Measurements from ENCODE around the gene EZH1. TPM values are rescaled to one million over a fixed set of nuclear protein-coding genes. Genes with fewer than 3 reads are reported as not detected.

The EZH1 gene
- total RNA-seq, 2 experiments from 2014 or later: 23.1 to 25.5 TPM

DNA sequence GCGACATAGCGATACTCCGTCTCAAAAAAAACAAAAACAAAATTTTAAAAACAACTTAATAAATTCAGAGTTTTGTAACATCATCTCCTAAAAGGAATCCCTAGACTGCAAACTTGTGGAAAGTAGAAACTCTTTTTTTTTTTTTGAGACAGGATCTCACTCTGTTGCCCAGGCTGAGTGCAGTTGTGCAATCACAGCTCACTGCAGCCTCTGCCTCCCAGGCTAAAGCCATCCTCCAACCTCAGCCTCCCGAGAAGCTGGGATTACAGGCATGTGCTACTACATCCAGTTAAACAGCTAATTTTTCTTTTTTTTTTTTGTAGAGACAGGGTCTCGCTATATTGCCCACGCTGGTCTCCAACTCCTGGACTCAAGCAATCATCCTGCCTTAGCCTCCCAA lies 19.7 kb downstream of the EZH1 start:
- Mint-ChIP-seq H3K4me1 (ENCODE audit: low read depth) (no peaks in the 10 kb centered on the region), H3K27ac (no peak overlapping the region), H3K4me3 (no peak overlapping the region), H3K27me3 (no peaks in the 10 kb centered on the region), H3K36me3 (ENCODE audit: low read depth) (peaks cover 25% of the 10 kb centered on the region), H3K9me3 (no peaks in the 10 kb centered on the region)
- intact Hi-C loops (cut with micrococcal nuclease): loop anchor here (10.0 kb wide), 1 partner anchor 210 kb away; no protein-coding TSS in a partner anchor
- CTCF ChIA-PET: interaction anchor here (1.1 to 1.3 kb wide), 3 partner anchors 13 to 146 kb away, joined by 4 read pairs; no protein-coding TSS in a partner anchor
- TF ChIP-seq, protein P1, sequence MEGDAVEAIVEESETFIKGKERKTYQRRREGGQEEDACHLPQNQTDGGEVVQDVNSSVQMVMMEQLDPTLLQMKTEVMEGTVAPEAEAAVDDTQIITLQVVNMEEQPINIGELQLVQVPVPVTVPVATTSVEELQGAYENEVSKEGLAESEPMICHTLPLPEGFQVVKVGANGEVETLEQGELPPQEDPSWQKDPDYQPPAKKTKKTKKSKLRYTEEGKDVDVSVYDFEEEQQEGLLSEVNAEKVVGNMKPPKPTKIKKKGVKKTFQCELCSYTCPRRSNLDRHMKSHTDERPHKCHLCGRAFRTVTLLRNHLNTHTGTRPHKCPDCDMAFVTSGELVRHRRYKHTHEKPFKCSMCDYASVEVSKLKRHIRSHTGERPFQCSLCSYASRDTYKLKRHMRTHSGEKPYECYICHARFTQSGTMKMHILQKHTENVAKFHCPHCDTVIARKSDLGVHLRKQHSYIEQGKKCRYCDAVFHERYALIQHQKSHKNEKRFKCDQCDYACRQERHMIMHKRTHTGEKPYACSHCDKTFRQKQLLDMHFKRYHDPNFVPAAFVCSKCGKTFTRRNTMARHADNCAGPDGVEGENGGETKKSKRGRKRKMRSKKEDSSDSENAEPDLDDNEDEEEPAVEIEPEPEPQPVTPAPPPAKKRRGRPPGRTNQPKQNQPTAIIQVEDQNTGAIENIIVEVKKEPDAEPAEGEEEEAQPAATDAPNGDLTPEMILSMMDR (IDR thresholded peaks at IDR 0.05): no peak
- POLR2A ChIA-PET: interaction anchor here (0.6 kb wide), 1 partner anchor 14 kb away, joined by 4 read pairs; no protein-coding TSS in a partner anchor
- ATAC-seq (no peak), DNase-seq (no peak)

DNA sequence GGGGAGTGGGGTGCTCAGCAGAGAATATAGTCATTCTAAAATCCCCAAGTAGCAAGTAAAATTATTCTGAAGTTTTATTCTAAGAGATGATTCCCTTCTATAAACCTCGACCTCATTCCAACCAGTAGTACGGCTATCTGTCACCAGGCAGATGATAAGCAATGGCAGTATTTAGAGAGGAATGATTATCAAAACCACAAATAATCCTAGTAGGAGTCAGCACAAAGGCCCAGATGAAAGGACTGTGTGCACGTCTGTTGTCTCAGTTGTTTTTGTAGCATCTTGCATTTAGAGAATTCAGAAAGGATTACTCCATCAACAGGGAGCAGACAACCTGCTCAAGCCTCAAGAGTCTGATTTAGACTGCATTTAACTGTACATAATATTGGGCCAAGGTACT lies 21.2 kb downstream of the EZH1 start:
- no peak overlapping the region for H3K4me3 Mint-ChIP-seq
- ATAC-seq (no peak), DNase-seq (no peak)
- H3K9me3 Mint-ChIP-seq: no peaks in the 10 kb centered on the region
- no peak overlapping the region for H3K27ac Mint-ChIP-seq
- ChIA-PET CTCF (interaction anchor here (1.2 kb wide), 1 partner anchor 40 kb away, joined by 5 read pairs; no protein-coding TSS in a partner anchor), POLR2A (no interaction called here)
- peaks cover 31% of the 10 kb centered on the region for H3K36me3 Mint-ChIP-seq (ENCODE audit: low read depth)
- TF ChIP-seq, protein P1 (IDR thresholded peaks at IDR 0.05): no peak
- intact Hi-C loops (cut with micrococcal nuclease): loop anchor here (10.0 kb wide), 1 partner anchor 211 kb away; no protein-coding TSS in a partner anchor
- H3K27me3 Mint-ChIP-seq: no peaks in the 10 kb centered on the region
- H3K4me1 Mint-ChIP-seq (ENCODE audit: low read depth): no peaks in the 10 kb centered on the region

DNA sequence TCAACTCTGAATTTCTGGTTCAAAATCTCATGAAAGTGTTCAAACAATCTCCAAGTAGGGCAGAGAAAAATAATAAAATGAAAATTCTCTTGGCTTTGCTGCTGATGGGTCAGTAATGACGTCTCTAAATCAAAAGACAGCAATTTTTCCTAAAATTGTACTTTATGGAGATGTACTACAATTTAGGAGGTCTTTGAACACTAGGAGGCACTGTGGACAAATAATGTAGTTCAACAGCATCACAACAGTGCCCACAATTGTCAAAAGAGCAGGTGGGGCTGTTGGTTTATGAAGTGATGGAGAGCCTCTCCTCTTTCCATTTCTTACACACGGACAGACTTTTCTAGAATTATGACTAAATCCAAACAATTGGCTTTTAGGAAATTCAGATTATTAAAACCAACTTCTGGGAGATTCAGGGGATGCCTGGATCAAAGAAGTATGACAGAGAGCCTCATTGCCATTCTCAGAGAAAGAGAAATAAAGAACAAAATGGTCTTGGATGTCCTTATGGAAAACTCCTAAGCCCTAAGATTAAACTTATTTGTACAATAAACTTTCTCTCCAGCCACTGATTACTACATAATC lies 23.8 kb downstream of the EZH1 start:
- intact Hi-C loops (cut with micrococcal nuclease): loop anchor here (2.0 to 10.0 kb wide), 2 partner anchors 42 to 214 kb away; no protein-coding TSS in a partner anchor
- peaks cover 42% of the 10 kb centered on the region for H3K36me3 Mint-ChIP-seq (ENCODE audit: low read depth)
- H3K27me3 Mint-ChIP-seq: no peaks in the 10 kb centered on the region
- no peak overlapping the region for H3K4me3 Mint-ChIP-seq
- H3K9me3 Mint-ChIP-seq: no peaks in the 10 kb centered on the region
- ATAC-seq: peak; percentile 75
- no peak overlapping the region for H3K27ac Mint-ChIP-seq
- DNase-seq: peak; percentile 43
- POLR2A ChIA-PET: no interaction called here
- TF ChIP-seq, protein P1 (IDR thresholded peaks at IDR 0.05): peak; percentile 81
- no peaks in the 10 kb centered on the region for H3K4me1 Mint-ChIP-seq (ENCODE audit: low read depth)
- CTCF ChIA-PET: interaction anchor here (0.8 to 4.1 kb wide), 6 partner anchors 11 to 208 kb away, joined by 3 to 54 read pairs (median 4); partner anchors contain the start of gene RAMP2

DNA sequence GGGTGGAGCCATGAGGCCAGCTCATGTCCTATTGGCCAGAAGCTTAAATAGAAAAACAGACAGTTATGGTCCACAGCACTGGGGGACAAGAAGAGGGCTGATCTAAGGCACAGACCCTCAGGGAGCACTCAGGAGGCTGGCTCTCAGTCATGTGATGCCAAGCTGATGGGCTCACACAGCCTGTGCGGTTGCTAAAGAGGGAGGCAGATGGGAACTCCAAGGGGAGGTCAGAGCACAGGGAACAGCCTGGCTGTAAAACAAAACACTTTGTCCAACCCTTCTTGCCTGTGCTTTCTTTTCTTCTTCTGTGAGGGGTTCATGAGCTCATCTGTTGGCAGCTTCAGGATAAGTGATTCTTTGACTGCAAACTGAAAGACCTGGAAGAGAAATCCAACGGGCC lies 35.3 kb downstream of the EZH1 start:
- TF ChIP-seq, protein P1 (IDR thresholded peaks at IDR 0.05): no peak
- CTCF ChIA-PET: interaction anchor here (1.5 to 1.7 kb wide), 3 partner anchors 11 to 131 kb away, joined by 4 to 12 read pairs (median 6); partner anchors contain the start of gene PSMC3IP
- POLR2A ChIA-PET: interaction anchor here (1.0 kb wide), 1 partner anchor 32 kb away, joined by 3 read pairs; no protein-coding TSS in a partner anchor
- no peak for DNase-seq
- Mint-ChIP-seq H3K36me3 (ENCODE audit: low read depth) (peaks cover 58% of the 10 kb centered on the region), H3K4me3 (no peak overlapping the region), H3K27me3 (no peaks in the 10 kb centered on the region), H3K9me3 (no peaks in the 10 kb centered on the region), H3K4me1 (ENCODE audit: low read depth) (peaks cover 18% of the 10 kb centered on the region), H3K27ac (no peak overlapping the region)
- intact Hi-C loops (cut with micrococcal nuclease): no loop called here
- no peak for ATAC-seq

DNA sequence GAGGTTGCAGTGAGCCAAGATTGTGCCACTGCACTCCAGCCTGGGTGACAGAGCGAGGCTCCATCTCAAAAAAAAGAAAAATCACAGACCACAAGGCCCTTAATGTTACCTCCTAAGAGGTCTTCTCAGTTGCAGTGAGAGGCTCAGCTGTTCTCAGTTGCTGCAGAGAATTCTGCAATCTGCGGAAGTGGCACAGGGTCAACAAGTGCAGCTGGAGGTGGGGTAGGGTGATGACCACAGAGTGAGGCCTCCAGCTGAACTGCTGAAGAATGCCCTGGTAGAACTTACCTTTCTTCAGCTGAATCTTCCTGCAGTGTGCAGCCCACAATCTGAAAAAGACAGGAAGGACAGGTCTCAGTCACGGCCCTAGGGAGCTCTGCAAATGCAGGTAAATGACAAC lies 36.3 kb downstream of the EZH1 start:
- intact Hi-C loops (cut with micrococcal nuclease): no loop called here
- ChIA-PET POLR2A (interaction anchor here (0.5 to 2.2 kb wide), 4 partner anchors 29 to 131 kb away, joined by 3 to 6 read pairs (median 4); partner anchors contain the start of gene PSMC3IP), CTCF (interaction anchor here (1.1 to 1.7 kb wide), 5 partner anchors 11 to 130 kb away, joined by 3 to 12 read pairs (median 4); partner anchors contain the start of gene PSMC3IP)
- peaks cover 20% of the 10 kb centered on the region for H3K4me1 Mint-ChIP-seq (ENCODE audit: low read depth)
- TF ChIP-seq, protein P1 (IDR thresholded peaks at IDR 0.05): no peak
- no peaks in the 10 kb centered on the region for H3K27me3 Mint-ChIP-seq
- no peak overlapping the region for H3K27ac Mint-ChIP-seq
- no peak overlapping the region for H3K4me3 Mint-ChIP-seq
- ATAC-seq (no peak), DNase-seq (no peak)
- H3K9me3 Mint-ChIP-seq: no peaks in the 10 kb centered on the region
- H3K36me3 Mint-ChIP-seq (ENCODE audit: low read depth): peaks cover 61% of the 10 kb centered on the region
